Measurements from ENCODE around the gene DAZAP1.

Gene DAZAP1

GRCh38 chr19:1461862-1462261 is 54.5 kb downstream of the DAZAP1 start:
- DNase-seq, result no peak

GRCh38 chr19:1465191-1466016 is 58.0 kb downstream of the DAZAP1 start:
- no peak for DNase-seq

GRCh38 chr19:1466018-1466460 is 58.7 kb downstream of the DAZAP1 start:
- no peak for DNase-seq

GRCh38 chr19:1466461-1467214 is 59.3 kb downstream of the DAZAP1 start:
- no peak for DNase-seq

- DNase-seq, result no peak
Observed at GRCh38 chr19:1467215-1467489, 59.8 kb downstream of the DAZAP1 start.

GRCh38 chr19:1467490-1468273 is 60.3 kb downstream of the DAZAP1 start:
- no peak for DNase-seq

- no peak for DNase-seq
Observed at GRCh38 chr19:1468274-1468820, 61.0 kb downstream of the DAZAP1 start.

- DNase-seq, result no peak
Observed at GRCh38 chr19:1468821-1469254, 61.5 kb downstream of the DAZAP1 start.

- DNase-seq, result no peak
Observed at GRCh38 chr19:1469255-1470054, 62.1 kb downstream of the DAZAP1 start.

- no peak for DNase-seq
Observed at GRCh38 chr19:1470055-1470304, 62.6 kb downstream of the DAZAP1 start.

- no peak for DNase-seq
Observed at GRCh38 chr19:1470305-1471009, 63.1 kb downstream of the DAZAP1 start.

- DNase-seq, result no peak
Observed at GRCh38 chr19:1471010-1471514, 63.7 kb downstream of the DAZAP1 start.

GRCh38 chr19:1471515-1472160 is 64.3 kb downstream of the DAZAP1 start:
- no peak for DNase-seq

GRCh38 chr19:1472231-1473084 is 65.1 kb downstream of the DAZAP1 start:
- no peak for DNase-seq

GRCh38 chr19:1473085-1473851 is 65.9 kb downstream of the DAZAP1 start:
- DNase-seq, result no peak

GRCh38 chr19:1474011-1474764 is 66.8 kb downstream of the DAZAP1 start:
- DNase-seq, result no peak

- DNase-seq, result no peak
Observed at GRCh38 chr19:1474765-1475351, 67.5 kb downstream of the DAZAP1 start.

GRCh38 chr19:1475751-1476437 is 68.5 kb downstream of the DAZAP1 start:
- DNase-seq, result no peak
